COR-L47 (cell line): ENCODE results near the gene AMZ1.
"Not testable (repeated sequence)": the region's sequence is repeated elsewhere in the genome, so short reads cannot be mapped to it uniquely, and the experiment has no call there.

Source experiments
- DNase-seq: peaks from one replicate; lab custom pipeline; 2025; lab: John Stamatoyannopoulos, UW

Gene AMZ1

DNA sequence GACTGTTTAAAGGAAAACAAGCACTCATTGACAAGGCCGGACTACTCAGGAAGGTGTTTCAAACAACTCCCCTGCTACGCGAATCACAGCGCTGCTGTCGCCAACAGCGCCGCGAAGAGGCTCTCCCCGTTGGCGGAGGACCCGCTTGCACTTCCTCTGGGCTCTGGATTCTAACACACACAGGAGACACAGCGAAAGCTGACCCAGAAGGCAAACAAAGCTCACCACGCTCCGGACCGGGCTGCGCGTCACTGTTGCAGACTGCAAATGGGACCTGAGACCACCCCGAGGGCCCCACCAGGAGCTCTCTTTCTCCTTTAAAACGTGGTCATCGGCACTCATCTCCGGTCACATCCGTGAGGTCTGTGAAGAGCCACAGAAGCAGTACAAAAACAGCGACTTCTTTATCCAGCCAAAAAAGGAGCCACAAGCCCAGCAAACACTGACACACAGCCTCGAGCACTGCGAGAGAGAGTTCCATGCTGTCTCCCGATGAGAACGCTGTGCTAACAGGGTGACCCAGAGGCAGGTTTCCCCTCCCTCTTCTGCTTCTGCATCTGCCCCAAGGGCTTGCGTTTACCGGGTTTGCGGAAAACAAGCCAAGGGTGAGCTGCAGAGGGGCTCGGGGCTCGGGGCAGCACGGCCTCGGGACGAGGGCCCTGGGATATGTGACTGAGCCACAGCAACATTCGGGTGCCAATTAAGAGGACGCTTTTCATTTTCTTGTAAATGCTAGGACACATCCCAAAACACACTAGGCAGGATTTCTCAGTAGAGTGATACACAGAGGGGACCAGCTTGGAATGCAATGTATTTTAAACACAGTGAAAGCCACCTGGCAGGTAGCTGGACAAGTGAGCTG lies 41.3 kb downstream of the AMZ1 start:
- DNase-seq: no peak

DNA sequence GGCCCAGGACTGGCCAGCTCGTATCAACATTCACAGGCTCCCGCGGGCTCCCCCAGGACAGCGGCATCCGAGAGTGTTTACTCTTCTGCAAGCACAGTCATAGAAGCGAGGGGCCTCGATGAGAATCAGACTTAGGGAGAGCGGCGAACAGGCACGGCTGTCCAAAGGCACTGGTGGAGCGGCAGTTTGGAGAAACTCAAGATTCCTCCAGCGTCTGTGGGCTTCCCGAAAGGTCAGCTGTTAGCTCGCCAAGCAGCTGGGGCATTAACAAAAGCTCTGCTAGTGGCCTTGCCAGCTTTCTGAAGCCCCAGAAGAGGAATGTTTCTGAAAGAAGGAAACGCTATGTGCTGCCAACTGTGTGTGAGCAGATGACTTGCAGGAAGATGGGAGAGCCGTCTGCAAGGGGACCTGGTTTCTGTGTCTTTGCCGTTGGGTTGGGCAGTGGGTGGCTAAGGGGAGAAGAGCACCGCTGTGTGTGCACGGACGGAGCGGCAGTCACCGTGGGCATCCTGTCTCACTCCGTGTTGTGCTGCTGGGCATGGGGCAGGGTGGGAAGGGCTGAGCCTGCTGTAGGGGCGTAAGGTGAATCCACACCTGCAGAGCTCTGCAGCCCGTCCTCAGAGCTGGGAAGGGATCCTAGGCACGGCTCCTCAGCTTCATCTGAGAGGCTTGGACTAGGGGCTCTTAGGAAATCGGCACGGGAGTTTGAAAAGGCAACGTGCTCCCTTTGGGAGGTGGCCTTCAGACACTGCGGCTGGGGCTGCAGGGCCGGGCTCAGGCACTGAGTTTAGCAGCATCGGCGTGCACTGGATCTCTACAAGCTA lies 42.1 kb downstream of the AMZ1 start:
- no peak for DNase-seq

DNA sequence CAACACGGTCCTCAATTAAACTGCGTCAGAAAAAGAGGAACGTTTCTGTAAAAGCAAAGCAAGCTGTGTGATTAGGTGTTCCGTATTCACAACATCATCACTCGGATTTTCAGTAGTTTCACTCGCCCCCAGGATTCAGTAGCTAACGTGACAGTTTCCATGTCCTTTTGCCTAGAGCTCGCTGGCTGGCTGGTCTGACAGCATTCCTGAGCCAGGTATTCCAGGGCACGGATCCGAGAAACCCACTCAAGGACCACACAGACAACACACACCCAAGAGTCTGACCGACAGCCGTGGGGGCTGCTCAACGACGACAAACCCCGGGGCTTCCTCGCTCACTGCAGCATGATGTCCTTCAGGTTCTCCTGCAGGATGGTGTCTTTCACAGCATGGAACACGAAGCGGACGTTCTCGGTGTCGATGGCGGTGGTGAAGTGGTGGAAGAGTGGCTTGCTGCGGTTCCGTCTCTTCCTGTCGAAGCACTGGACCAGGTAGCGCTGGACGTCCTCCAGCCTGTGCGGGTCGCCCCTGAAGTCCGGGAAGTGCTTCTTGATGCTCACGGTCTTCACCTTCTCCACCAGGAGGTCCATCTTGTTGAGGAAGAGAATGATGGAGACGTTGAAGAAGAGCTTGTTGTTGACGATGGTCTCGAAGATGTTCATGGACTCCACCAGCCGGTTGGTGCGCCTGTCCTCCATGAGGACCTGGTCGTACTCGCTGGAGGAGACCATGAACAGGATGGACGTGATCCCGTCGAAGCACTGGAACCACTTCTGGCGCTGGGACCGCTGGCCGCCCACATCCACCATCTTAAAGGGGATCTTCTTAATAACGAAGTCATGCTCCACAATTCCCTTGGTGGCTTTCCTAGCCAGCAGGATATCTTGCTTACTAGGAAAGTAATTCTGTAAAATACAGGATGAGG lies 43.1 kb downstream of the AMZ1 start:
- DNase-seq: no peak

DNA sequence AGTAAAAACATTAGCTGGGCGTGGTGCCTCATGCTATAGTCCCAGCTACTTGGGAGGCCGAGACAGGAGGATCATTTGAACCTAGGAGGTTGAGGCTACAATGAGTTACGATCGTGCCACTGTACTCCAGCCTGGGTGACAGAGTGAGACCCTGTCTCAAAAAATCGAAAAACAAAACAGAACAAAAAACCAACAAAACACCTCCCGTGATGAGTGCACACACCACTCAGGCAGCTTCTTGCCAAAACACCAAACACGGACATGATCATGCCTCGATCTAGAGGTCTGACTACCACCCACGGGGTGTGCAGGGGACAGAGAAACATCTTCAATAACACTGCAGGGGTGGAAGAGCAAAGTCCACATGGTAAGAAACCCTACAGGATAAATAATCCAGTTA lies 44.4 kb downstream of the AMZ1 start:
- DNase-seq: no peak

DNA sequence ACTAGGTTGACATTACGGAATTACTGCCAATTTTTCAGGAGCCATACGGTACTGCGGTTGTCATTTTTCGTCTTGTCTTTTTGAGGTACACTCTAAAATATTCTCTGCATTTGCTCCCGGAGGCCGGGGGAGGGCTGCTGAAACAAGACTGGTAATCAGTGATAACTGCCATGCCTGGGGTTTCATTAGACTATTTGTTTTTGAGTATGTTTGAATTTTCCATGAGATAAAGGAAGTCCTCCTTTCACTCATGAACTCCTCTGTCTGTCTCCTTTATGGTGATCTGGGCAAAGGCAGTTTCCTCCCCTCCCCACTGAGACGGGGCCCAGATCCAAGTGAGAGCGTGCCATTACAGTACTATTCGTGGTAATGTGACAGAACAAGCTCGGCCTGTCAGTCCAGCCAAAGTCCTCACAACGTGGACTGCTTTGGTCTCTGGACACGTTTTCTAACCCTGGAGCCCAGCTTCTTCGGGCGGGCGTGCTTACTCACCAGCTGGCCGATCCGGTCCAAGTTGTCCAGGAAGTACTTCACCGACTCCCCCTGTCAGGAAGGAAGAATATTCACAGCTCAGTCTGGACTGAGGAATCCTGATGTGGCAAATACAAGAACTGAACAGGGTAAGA lies 45.1 kb downstream of the AMZ1 start:
- no peak for DNase-seq

DNA sequence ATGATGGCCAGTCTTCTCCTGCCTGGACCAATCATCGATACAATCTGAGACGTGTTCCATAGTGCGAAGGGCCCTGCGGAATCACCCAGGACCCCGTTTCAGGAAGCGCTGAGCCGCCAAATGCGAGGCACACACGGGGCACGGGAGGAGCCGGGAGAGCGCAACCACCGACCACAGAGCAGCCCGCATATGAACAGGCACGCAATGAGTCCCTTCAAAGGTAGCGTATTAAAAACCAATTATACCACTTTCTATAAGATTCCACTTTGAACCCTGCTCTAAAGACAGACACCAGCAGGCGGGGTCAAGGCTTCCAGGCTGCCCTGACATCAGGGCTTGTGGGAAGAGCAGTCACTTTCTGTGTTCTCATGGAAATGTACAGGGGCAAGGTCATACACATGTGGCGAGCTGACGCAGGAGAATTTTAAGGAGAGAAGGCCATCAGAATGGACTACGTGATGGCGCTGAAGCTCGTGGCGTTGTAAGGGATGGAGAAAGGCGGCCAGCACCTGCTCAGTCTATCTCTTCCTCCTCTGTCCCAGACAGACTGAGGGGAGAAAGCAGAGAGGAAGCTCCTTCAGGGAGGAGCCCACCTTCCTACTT lies 46.2 kb downstream of the AMZ1 start:
- DNase-seq: no peak

DNA sequence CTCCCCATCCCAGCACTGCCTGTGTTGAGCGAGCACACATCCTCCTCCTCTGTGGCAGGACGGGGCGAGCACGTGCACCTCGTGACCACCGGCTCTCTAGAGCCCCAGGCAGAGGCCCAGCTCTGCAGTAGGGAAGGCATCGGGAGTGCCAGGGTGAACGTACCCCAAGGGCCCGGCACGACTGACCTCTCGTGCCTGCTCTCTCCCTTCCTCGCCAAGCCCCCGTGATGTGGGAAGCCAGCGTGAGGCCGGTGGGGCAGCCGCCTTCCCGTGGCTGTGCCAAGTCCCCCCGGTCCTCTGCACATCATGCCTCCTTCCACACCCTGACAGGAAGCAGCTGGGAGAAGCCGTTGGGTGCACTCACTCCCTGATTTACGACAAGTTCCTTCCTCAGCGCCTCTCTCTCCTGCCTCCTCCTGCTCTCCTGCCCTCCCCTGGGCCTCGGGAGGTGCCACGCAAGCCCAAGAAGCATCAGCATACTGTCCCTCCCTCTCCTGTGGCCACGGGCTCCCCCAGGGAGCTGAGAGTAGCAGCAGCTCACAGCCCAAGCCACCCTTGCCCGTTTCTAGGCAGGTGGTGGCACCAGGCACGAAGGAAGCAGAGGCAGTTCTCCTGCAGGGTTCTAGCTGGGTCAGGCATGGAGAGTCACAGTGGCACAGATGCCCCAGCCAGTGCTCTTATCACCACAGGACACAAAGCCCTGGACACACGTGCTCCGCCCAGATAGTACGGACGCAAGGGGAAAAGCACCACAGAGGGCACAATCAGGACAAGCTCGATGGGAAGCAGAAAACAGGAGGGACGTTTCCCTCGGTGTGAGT lies 47.0 kb downstream of the AMZ1 start:
- no peak for DNase-seq

DNA sequence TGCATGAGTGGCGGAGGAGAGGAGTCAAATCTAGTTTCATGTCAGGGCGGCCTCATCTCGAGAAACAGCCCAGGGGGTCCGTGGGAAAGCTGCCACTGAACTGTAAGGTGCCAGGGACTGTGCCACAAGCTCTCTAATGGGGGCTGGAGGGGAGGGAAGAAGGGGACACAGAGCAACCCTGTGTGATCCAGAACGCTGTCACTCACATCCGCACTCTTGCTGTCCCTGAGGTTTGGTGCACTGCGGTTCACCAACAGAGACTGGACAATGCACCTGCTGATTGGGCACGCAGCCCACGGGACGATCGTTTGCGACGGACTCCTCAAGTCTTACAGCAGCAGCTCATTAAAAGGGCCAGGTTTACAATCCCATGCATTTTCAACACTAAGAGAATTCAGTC lies 47.7 kb downstream of the AMZ1 start:
- DNase-seq: no peak

DNA sequence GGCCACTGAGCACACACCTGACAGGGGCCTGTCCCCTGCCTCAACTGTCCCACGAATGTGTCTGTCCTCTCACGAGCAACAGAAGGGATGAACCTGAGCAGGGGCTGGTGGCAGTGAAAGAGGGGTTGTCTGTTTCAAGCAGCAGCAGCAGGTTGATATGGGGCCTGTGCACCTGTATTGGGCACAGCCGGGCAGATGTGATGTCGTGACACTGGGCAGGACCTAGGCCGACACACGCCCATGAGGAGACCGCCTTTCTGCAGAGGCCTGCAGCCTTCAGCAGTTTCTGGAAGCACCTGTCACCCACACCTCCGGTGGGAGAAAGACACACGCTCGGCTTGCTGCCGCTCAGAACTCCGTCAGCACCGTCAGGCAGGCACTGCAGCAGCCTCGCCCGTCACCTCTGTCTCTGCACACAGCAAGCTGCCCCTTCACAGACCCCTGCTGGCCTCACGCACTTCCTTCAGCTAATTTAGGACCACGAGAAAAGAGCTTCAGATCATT lies 48.5 kb downstream of the AMZ1 start:
- DNase-seq: no peak

DNA sequence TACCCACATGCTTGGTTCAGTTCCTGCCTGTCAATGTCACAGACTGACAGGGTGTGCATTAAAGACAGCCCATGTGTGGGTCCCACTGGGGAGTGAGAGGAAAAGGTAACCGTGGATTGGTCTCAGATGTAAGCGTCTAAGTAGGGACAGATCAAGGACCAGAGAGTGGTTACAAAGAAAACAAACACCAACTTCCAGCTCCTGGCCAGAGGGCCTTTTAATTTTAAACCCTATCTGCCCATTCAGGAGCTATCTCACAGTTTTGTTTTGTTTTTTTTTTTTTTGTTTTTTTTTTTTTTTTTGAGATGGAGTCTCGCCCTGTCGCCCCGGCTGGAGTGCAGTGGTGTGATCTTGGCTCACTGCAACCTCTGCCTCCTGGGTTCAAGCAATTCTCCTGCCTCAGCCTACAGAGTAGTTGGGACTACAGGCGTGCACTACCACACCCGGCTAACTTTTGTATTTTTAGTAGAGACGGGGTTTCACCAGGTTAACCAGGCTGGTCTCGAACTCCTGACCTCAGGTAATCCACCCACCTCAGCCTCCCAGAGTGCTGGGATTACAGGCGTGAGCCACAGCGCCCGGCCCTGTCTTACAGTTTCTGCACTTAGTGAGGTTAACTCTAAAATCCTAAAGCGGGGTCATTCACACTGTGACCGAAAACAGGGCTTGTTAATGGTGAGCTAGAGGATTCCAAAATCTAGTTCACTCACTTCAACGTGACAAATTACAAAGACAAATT lies 49.2 kb downstream of the AMZ1 start:
- not testable (repeated sequence) for DNase-seq

DNA sequence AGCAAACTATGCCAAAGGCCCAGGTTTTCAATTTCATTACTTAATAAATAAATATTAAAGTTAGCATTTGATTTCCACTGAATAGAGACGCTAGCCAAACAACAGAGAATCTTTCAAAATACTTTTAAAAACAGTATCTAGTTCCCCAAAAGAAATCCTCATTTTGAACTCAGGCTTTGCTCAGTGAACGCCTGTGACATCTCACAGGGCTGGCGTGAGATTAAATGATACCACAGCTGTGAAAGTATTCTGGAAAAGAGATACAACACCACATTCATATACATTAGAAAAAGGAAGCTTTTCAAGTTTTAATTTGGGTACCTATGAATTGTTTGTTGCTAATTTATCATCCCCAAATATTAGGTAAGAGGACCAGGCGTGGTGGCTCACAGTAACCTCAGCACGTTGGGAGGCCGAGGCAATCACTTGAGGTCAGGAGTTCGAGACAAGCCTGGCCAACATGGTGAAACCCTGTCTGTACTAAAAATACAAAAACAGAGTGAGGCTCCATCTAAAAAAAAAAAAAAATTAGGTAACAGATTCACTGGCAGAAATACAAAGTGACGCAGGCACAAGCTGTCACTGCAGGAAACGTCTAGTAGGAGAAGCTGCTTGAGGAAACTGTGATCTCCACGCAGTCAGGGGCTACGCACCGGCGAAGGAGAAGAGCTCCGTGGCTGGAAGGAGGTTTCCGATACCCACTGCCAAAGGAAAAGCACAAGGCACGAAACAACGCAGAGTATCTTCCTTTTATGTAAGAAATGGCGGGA lies 50.0 kb downstream of the AMZ1 start:
- DNase-seq: no peak

DNA sequence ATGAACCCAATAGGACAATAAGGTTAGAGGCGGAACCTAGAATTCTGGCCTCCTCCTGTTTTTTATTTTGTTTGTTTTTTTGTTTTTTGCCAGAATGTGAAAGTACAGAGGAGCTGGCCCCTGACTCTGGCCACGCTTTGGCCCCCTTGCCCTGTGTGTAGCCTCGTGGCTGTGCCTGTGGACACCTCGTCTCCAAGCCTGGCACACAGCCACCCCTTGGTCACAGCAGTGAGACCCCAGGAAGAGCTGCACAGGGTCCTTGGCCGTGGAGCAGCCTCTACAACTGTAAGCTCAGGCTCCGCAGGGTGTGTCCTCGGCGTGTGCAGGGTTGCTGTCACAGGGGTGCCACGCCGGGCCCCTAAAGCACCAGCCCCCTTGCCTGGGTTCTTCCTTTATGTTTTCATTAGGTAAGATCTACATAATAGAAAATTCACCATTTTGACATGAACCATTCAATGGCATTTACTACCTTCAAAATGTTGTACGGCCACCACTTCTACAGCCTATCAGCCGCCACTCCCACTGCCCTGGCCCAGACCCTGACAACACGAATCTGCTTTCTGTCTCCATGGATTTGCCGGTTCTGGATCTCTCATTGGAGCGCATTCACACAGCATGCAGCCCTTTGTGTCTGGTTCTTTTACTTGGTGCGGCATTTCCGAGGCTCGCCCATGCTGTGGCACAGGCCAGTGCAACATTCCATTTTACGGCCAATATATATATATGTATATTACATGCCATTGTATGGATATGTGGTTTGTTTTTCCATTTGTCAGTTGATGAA lies 51.0 kb downstream of the AMZ1 start:
- no peak for DNase-seq

DNA sequence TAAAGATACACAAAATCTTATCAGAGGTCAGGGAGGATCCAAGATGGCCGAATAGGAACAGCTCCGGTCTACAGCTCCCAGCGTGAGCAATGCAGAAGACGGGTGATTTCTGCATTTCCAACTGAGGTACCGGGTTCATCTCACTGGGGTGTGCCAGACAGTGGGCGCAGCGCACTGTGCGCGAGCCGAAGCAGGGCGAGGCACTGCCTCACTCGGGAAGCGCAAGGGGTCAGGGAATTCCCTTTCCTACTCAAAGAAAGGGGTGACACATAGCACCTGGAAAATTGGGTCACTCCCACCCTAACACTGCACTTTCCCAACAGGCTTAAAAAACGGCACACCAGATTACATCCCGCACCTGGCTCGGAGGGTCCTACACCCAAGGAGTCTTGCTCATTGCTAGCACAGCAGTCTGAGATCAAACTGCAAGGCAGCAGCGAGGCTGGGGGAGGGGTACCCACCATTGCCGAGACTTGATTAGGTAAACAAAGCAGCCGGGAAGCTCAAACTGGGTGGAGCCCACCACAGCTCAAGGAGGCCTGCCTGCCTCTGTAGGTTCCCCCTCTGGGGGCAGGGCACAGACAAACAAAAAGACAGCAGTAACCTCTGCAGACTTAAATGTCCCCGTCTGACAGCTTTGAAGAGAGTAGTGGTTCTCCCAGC lies 55.7 kb downstream of the AMZ1 start:
- DNase-seq: not testable (repeated sequence)

DNA sequence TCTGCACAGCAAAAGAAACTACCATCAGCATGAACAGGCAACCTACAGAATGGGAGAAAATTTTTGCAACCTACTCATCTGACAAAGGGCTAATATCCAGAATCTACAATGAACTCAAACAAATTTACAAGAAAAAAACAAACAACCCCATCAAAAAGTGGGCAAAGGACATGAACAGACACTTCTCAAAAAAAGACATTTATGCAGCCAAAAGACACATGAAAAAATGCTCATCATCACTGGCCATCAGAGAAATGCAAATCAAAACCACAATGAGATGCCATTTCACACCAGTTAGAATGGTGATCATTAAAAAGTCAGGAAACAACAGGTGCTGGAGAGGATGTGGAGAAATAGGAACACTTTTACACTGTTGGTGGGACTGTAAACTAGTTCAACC lies 60.7 kb downstream of the AMZ1 start:
- DNase-seq: not testable (repeated sequence)

DNA sequence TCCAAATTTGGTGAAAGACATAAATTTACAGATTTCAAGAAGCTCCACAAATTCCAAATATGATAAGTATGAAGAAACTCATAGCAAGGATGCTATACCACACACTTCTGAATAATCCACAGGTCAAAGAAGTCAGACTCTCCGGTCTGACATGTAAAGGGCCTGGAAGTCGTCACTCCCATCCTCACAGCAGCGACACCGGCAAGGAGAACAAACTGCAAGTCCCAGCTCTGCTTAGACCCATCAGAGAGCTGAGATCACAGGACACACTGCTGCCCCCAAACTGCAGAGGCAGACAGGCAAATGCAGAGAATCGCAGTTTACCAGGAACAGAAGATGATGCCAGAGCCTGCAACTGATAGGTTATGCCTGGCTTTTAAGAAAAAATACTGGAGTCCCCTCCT lies 62.0 kb downstream of the AMZ1 start:
- DNase-seq: no peak

DNA sequence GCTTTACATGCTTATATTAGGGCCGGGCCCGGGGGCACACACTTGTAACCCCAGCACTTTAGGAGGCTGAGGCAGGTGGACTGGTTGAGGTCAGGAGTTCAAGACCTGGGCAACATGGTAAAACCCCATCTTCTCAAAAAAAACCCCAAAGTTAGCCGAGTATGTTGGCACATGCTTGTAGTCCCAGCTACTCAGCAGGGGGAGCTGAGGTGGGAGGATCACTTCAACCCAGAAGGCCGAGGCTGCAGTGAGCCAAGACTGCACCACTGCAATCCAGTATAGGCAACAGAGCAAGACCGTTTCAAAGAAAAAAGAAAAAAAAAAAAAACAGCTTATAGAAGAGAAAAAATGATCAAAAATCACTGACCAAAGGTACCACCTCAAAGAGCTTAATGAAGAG lies 63.1 kb downstream of the AMZ1 start:
- no peak for DNase-seq

DNA sequence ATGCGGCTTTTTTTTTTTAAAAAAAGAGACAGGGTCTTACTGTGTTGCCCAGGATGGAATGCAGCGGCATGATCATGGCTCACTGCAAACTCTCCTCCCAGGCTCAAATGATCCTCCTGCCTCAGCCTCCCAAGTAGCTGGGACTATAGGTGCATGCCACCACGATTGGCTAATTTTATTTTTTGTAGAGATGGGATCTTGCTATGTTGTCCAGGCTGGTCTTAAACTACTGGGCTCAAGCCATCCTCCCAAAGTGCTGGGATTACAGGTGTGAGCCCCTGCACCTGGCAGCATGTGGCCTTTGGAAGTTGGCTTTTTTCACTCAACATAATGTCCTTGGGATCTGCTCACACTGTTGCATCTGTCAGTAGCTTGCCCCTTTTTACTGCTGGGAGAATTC lies 65.1 kb downstream of the AMZ1 start:
- DNase-seq: no peak
